ENCODE measurements around the gene ORC4.

DNA sequence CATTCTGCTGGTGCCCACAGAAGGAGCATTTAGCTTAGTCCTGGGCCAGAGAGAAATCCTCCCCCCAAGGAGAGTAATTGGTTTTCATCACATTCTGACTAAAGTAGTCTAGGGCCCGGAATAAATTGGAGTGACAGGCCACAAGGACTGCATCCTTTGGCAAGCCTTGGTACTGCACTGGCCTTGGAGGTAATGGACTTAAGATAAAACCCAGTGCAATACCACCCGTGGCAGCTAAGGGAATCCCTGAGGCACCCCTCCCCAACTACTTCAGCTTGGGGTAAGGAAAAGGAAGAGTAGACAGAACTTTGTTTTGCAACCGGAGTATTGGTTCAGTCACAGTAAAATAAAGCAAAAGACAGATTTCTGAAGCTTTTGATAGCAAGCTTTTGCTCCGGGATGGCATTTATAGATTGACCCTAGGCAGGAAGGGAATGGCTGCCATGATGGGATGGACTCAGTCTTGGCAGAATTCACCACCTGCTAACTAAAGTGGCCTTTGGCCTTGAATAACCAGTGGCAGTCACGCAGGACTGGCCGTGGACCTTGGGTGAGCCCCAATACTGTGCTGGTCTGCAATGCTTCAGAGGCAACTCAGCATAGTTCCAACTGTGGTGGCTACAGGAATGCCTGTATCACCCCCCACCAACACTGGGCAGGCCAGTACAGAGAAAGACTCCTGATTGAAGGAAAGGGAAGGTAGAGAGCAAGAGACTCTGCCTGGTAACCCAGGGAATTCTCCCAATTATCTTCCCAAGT is 14.1 kb downstream of the ORC4 start:
- TF ChIP-seq SUZ12 (IDR thresholded peaks at IDR 0.05; ENCODE audit: extremely low read depth, insufficient read depth, insufficient read length): no peak
- no peak for TF ChIP-seq ZNF274 (IDR thresholded peaks at IDR 0.05; ENCODE audit: low read depth, low read length)
- no peak for TF ChIP-seq YY1 (IDR thresholded peaks at IDR 0.05; ENCODE audit: insufficient read depth, insufficient read length)
